Common myeloid progenitor, CD34-positive (primary cell): Measurements from ENCODE around the gene EPB41.
"Not testable (repeated sequence)": the region's sequence is repeated elsewhere in the genome, so short reads cannot be mapped to it uniquely, and the experiment has no call there.

Source experiments
- CTCF ChIA-PET: fragments of 350-600 bp; sonication (Branson Sonifier 250); formaldehyde crosslinking; loops from one replicate; lab custom pipeline; 2021; ENCODE audit warnings: antibody characterized with exemption; lab: Charles Lee
- POLR2A ChIA-PET: fragments of 350-600 bp; sonication (Branson Sonifier 250); formaldehyde crosslinking; loops from one replicate; lab custom pipeline; 2021; ENCODE audit warnings: antibody characterized with exemption; lab: Charles Lee
- DNase-seq, 3 donors: peaks; one replicate each; pipeline versions ENCODE4 v3.0.0 to v3.0.0-alpha.2; 2013
- H3K27ac ChIP-seq, 2 experiments: 1 replicate in 1 of 2; 2 replicates in 1 of 2; pipeline ENCODE4 v1.7.0; 2013; ENCODE audit warnings: inconsistent platforms in 2 of 2, low read length in 2 of 2, mild to moderate bottlenecking in 2 of 2, low read depth in 1 of 2, moderate library complexity in 1 of 2; ENCODE audit not compliant: severe bottlenecking in 2 of 2, insufficient read depth in 1 of 2, poor library complexity in 1 of 2
- H3K27me3 ChIP-seq, 5 experiments: replicated peaks in 2 of 5; 1 replicate in 3 of 5; 2 replicates in 2 of 5; pipeline versions ENCODE4 v1.6.1 to v1.7.0; 2013; ENCODE audit warnings: low read length in 4 of 5, mild to moderate bottlenecking in 2 of 5, moderate library complexity in 2 of 5, inconsistent platforms in 1 of 5; ENCODE audit not compliant: insufficient read depth in 5 of 5, control insufficient read depth in 4 of 5
- H3K36me3 ChIP-seq, 4 experiments: 1 replicate in 2 of 4; 2 replicates in 2 of 4; pipeline versions ENCODE4 v1.6.1 to v1.7.0; 2013; ENCODE audit warnings: low read length in 3 of 4, control low read depth in 1 of 4, mild to moderate bottlenecking in 1 of 4; ENCODE audit not compliant: control insufficient read depth in 4 of 4, insufficient read depth in 4 of 4
- H3K4me1 ChIP-seq, 4 experiments: 1 replicate in 3 of 4; 2 replicates in 1 of 4; pipeline versions ENCODE4 v1.6.1 to v1.7.1; 2013; ENCODE audit warnings: low read length in 3 of 4, mild to moderate bottlenecking in 3 of 4, control low read depth in 1 of 4, inconsistent platforms in 1 of 4, moderate library complexity in 1 of 4; ENCODE audit not compliant: control insufficient read depth in 4 of 4, insufficient read depth in 4 of 4; ENCODE audit errors: control extremely low read depth in 1 of 4
- H3K4me3 ChIP-seq, 7 experiments: 1 replicate in 4 of 7; 2 replicates in 3 of 7; pipeline versions ENCODE4 v1.5.1 to v1.7.0; 2013; ENCODE audit warnings: mild to moderate bottlenecking in 7 of 7, low read length in 6 of 7, moderate library complexity in 6 of 7, inconsistent platforms in 2 of 7, low read depth in 2 of 7, control low read depth in 1 of 7; ENCODE audit not compliant: insufficient read depth in 4 of 7, control insufficient read depth in 1 of 7; ENCODE audit errors: extremely low read depth in 1 of 7
- H3K9me3 ChIP-seq, 5 experiments: 1 replicate in 4 of 5; 2 replicates in 1 of 5; pipeline versions ENCODE4 v1.6.1 to v1.7.1; 2013; ENCODE audit warnings: low read length in 4 of 5, mild to moderate bottlenecking in 2 of 5, inconsistent platforms in 1 of 5, low read depth in 1 of 5, moderate library complexity in 1 of 5; ENCODE audit not compliant: control insufficient read depth in 4 of 5, insufficient read depth in 2 of 5; ENCODE audit errors: control extremely low read depth in 1 of 5
- WGBS: methylation state at CpG from one replicate; pipeline ENCODE4 v1.1.5; 2013; ENCODE audit not compliant: insufficient coverage; 5-methylcytosine and 5-hydroxymethylcytosine counted together

Gene EPB41

DNA sequence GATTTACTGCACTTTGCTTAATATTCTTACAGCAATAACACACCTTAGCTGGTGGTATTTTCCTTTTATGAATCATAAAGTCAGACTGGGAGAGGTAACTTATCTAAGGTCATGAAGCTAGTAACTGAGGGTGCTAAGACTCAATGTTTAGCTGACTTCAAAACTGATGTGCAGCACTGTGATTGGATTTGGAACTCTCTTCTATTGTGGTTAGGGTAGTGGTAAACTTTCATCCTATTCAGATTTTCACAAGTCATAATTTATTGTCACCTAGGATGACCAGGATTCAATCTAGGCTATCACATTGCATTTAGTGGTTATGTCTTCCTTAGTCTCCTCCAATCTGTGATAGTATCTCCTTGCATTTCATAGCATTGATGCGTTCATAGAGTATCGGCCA, 18.9 kb downstream of the EPB41 start:
- ChIA-PET POLR2A (no interaction called here), CTCF (no interaction called here)
- DNase-seq = no peak
- Histone ChIP-seq H3K4me3 (no peak overlapping the region), H3K36me3 (peaks cover 0 to 4% (median 0%) of the 10 kb centered on the region in 4 experiments), H3K27ac (no peak overlapping the region), H3K27me3 (no peaks in the 10 kb centered on the region), H3K9me3 (peaks cover 0 to 5% (median 0%) of the 10 kb centered on the region in 5 experiments), H3K4me1 (peaks cover 7 to 12% (median 8%) of the 10 kb centered on the region in 4 experiments)
- WGBS = no CpG with 5 or more reads among the region's 2 CpGs

DNA sequence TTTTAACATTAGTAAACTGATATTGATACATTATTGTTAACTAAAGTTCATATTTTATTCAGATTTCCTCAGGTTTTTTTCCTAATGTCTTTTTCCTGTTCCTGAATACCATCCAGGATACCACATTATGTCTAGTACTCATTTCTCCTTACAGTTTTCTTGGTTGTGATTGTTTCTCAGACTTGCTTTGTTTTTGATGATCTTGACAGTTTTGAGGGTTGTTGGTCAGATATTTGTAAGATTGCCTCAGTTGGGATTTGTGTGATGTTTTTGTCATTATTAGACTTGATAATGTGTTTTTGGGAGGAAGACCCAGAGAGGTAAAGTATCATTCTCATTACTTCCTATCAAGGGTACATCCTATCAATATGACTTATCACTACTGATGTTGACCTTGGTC, 19.5 kb downstream of the EPB41 start:
- peaks cover 0 to 5% (median 0%) of the 10 kb centered on the region in 5 experiments for H3K9me3 ChIP-seq
- ChIA-PET POLR2A (no interaction called here), CTCF (no interaction called here)
- no peaks in the 10 kb centered on the region for H3K27me3 ChIP-seq
- DNase-seq = no peak
- peaks cover under 1 to 6% (median 1%) of the 10 kb centered on the region in 4 experiments for H3K4me1 ChIP-seq
- H3K27ac ChIP-seq = no peak overlapping the region
- H3K36me3 ChIP-seq = peaks cover 0 to 4% (median 0%) of the 10 kb centered on the region in 4 experiments
- H3K4me3 ChIP-seq = no peak overlapping the region

DNA sequence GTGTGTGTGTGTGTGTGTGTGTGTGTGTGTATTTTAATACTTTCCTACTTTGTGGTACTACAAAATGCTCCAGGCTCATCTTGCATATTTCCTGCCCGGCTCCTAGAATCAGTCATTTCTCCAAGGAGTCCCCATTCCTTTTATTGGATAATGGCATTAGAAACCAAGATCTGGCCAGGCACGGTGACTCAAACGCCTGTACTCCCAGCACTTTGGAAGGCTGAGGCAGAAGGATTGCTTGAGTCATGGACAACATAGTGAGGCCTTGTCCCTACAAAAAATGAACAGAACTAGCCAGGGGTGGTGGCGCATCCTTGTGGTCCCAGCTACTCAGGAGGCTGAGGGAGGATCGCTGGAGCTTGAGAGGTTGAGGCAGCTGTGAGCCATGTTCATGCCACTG, 20.3 kb downstream of the EPB41 start:
- Histone ChIP-seq H3K36me3 (peaks cover 0 to 4% (median 0%) of the 10 kb centered on the region in 4 experiments), H3K4me1 (peaks cover 0 to 6% (median 0%) of the 10 kb centered on the region in 4 experiments), H3K9me3 (peaks cover 0 to 5% (median 0%) of the 10 kb centered on the region in 5 experiments), H3K4me3 (no peak overlapping the region), H3K27ac (no peak overlapping the region), H3K27me3 (no peaks in the 10 kb centered on the region)
- whole genome bisulfite sequencing = 91% methylated on average over 3 of the region's 5 CpGs
- DNase-seq = no peak
- ChIA-PET POLR2A (no interaction called here), CTCF (interaction anchor here (0.7 to 1.8 kb wide), 3 partner anchors 36 to 98 kb away, joined by 3 to 4 read pairs (median 4); no protein-coding TSS in a partner anchor)

GRCh38 chr1:28935293-28935692, 20.9 kb downstream of the EPB41 start:
- no peak overlapping the region for H3K27ac ChIP-seq
- no peak overlapping the region for H3K4me3 ChIP-seq
- H3K27me3 ChIP-seq = no peaks in the 10 kb centered on the region
- H3K4me1 ChIP-seq = peaks cover 0 to 1% (median 0%) of the 10 kb centered on the region in 4 experiments
- WGBS = 100% methylated on average over 3 of the region's 5 CpGs
- POLR2A ChIA-PET = no interaction called here
- H3K36me3 ChIP-seq = peaks cover 0 to 4% (median 0%) of the 10 kb centered on the region in 4 experiments
- H3K9me3 ChIP-seq = peaks cover 0 to 5% (median 0%) of the 10 kb centered on the region in 5 experiments
- no peak for DNase-seq
- CTCF ChIA-PET = interaction anchor here (0.7 to 1.8 kb wide), 3 partner anchors 36 to 97 kb away, joined by 3 to 4 read pairs (median 4); no protein-coding TSS in a partner anchor

DNA sequence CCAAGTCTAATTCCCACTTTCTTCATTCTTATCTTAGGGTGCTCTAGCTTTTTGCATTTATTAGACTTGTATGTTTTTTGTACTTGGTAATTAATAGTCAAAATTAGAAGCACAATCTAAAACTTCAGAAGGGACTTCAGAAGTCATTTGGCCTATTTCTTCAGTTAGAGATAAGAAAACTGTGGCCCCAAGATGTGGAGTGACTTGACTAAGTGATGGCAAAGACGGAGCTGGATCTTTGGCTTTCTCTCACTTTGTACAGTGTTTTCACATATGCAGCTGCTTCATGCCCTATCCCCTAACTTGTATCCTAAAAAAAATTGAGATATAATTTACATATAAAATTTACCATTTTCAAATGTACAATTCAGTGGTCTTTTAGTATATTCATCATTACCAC, 21.7 kb downstream of the EPB41 start:
- Histone ChIP-seq H3K4me3 (no peak overlapping the region), H3K27ac (no peak overlapping the region), H3K27me3 (no peaks in the 10 kb centered on the region), H3K4me1 (no peaks in the 10 kb centered on the region), H3K9me3 (peaks cover 0 to 5% (median 0%) of the 10 kb centered on the region in 5 experiments), H3K36me3 (peaks cover 0 to 4% (median 0%) of the 10 kb centered on the region in 4 experiments)
- POLR2A ChIA-PET = no interaction called here
- no CpG with 5 or more reads among the region's 1 CpG for WGBS
- no peak for DNase-seq
- CTCF ChIA-PET = interaction anchor here (0.7 to 1.8 kb wide), 3 partner anchors 37 to 97 kb away, joined by 3 to 4 read pairs (median 4); no protein-coding TSS in a partner anchor

GRCh38 chr1:28936528-28936927, 22.2 kb downstream of the EPB41 start:
- CTCF ChIA-PET = no interaction called here

DNA sequence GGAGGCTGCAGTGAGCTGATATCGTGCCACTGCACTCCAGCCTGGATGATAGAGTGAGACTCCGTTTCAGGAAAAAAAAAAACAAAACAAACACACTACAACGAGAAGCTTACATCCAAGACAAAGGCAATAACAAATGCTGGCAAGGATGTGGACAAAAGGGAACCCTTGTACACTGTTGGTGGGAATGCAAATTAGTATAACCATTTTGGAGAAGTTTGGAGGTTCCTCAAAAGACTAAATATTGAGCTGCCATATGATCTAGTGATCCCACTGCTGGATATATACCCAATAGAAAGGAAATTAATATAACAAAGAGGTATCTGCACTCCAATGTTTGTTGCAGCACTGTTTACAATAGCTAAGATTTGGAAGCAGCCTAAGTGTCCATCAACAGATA, 29.2 kb downstream of the EPB41 start:
- CTCF ChIA-PET = interaction anchor here (1.3 kb wide), 1 partner anchor 15 kb away, joined by 3 read pairs; no protein-coding TSS in a partner anchor
- DNase-seq = not testable (repeated sequence)

More at GRCh38 chr1:28936528-28936927, 22.2 kb downstream of the EPB41 start:
- Histone ChIP-seq H3K4me1 (no peaks in the 10 kb centered on the region), H3K36me3 (peaks cover 0 to 4% (median 0%) of the 10 kb centered on the region in 4 experiments), H3K27me3 (no peaks in the 10 kb centered on the region), H3K27ac (no peak overlapping the region), H3K9me3 (peaks cover 0 to 5% (median 0%) of the 10 kb centered on the region in 5 experiments), H3K4me3 (no peak overlapping the region)
- POLR2A ChIA-PET = no interaction called here
- no peak for DNase-seq

More for the DNA sequence above, 29.2 kb downstream of the EPB41 start:
- H3K4me1 ChIP-seq, H3K27me3 ChIP-seq, H3K9me3 ChIP-seq, H3K27ac ChIP-seq, POLR2A ChIA-PET, H3K36me3 ChIP-seq, H3K4me3 ChIP-seq: not testable (repeated sequence)
- 100% methylated on average over 1 of the region's 3 CpGs for WGBS
